ENCODE results near the gene HOXC13.

DNA sequence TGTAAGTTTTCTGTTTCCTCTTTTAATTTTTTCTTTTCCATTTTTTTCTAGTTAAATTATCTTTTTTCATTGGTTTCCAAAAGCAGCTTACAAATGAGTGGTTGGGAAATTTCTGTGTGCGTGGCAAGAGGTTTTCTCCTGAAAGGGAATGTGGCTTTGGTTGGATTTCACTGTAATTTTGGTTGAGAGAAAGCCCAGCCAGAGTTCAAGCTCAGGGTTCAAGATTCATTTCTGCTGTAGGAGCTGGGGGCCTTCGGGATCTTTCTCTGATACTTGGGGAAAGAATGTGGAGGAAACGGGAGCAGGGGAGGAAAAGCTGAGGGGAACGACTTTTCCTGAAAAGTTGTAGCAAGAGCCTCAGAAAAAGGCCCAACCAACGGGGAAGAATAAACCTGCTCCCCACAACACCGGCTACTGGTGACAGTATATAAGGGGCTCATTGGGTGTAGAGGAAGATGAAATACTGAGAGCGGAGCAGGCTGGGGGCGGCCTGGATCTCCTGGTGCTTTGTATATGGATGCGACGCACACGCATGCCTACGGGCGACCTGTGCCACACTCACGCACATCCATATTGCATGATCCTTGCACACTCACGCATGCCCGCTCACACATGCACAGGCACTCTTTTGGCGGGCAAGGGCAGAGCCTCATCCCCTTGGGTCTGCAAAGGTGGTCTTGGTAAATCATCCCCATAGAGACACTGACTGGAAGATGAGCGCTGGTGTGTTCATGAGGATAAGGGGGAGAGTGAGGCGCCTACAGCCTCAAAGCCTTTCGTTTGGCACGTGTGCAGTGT lies 48.3 kb downstream of the HOXC13 start:
- TF ChIP-seq ZNF274 (CRISPR knock-in tag; IDR thresholded peaks at IDR 0.05) (no peak), EZH2 (conservative IDR thresholded peaks at IDR 0.05; ENCODE audit: low read depth, low read length) (no peak), ZNF773 (CRISPR knock-in tag; IDR thresholded peaks at IDR 0.05; ENCODE audit: borderline replicate concordance) (no peak), POLR2A (IDR thresholded peaks at IDR 0.05; ENCODE audit: insufficient read depth in 1 of 2, low read depth in 2 of 2, low read length in 2 of 2) (no peak), TAF1 (CRISPR knock-in tag; IDR thresholded peaks at IDR 0.05) (no peak), ZBTB20 (CRISPR knock-in tag; IDR thresholded peaks at IDR 0.05; ENCODE audit: borderline replicate concordance, low read depth) (no peak), ZNF879 (CRISPR knock-in tag; IDR thresholded peaks at IDR 0.05) (no peak), EP300 (IDR thresholded peaks at IDR 0.05; ENCODE audit: low read depth in 2 of 2, low read length in 2 of 2) (no peak), EP300 (CRISPR knock-in tag; IDR thresholded peaks at IDR 0.05; ENCODE audit: borderline replicate concordance) (no peak), TCF12 (IDR thresholded peaks at IDR 0.05) (no peak), TCF12 (CRISPR knock-in tag; IDR thresholded peaks at IDR 0.05) (no peak), HOXD1 (CRISPR knock-in tag; IDR thresholded peaks at IDR 0.05) (no peak)
- TF ChIP-seq, protein P1, sequence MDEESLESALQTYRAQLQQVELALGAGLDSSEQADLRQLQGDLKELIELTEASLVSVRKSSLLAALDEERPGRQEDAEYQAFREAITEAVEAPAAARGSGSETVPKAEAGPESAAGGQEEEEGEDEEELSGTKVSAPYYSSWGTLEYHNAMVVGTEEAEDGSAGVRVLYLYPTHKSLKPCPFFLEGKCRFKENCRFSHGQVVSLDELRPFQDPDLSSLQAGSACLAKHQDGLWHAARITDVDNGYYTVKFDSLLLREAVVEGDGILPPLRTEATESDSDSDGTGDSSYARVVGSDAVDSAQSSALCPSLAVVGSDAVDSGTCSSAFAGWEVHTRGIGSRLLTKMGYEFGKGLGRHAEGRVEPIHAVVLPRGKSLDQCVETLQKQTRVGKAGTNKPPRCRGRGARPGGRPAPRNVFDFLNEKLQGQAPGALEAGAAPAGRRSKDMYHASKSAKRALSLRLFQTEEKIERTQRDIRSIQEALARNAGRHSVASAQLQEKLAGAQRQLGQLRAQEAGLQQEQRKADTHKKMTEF (CRISPR knock-in tag; IDR thresholded peaks at IDR 0.05): no peak

Data from HepG2 (cell line).